ENCODE data around the gene NF1. TPM values are rescaled to one million over a fixed set of nuclear protein-coding genes. Genes with fewer than 3 reads are reported as not detected.

The NF1 gene
- total and polyA plus RNA-seq, 2 of the 13 experiments (the other 11 are each of a cell fraction or from before 2014, with no cell fraction given): 21.5 to 26.5 TPM

DNA sequence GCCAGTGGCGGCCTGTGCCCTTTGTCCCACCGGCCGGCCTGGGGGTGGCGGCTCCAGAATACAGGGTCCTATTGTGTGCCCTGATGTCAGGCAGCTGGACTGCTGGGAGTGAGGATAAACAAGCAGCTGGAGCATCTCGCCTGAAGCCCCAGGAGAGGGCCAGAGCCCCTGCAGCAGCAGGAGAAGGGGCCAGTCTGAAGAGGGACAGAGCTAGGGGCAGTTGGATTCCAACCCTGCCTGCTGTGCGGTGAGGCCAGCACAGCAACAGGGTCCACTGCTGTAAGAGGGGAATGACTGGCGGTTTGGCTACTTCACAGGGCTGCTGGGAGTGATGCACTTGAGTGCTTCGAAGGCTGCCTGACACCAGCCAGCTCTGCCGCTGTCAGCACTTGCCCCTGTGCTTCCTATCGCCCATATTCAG is 321.7 kb downstream of the NF1 start (continued):
- TF ChIP-seq, protein P1, sequence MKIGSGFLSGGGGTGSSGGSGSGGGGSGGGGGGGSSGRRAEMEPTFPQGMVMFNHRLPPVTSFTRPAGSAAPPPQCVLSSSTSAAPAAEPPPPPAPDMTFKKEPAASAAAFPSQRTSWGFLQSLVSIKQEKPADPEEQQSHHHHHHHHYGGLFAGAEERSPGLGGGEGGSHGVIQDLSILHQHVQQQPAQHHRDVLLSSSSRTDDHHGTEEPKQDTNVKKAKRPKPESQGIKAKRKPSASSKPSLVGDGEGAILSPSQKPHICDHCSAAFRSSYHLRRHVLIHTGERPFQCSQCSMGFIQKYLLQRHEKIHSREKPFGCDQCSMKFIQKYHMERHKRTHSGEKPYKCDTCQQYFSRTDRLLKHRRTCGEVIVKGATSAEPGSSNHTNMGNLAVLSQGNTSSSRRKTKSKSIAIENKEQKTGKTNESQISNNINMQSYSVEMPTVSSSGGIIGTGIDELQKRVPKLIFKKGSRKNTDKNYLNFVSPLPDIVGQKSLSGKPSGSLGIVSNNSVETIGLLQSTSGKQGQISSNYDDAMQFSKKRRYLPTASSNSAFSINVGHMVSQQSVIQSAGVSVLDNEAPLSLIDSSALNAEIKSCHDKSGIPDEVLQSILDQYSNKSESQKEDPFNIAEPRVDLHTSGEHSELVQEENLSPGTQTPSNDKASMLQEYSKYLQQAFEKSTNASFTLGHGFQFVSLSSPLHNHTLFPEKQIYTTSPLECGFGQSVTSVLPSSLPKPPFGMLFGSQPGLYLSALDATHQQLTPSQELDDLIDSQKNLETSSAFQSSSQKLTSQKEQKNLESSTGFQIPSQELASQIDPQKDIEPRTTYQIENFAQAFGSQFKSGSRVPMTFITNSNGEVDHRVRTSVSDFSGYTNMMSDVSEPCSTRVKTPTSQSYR (CRISPR knock-in tag; IDR thresholded peaks at IDR 0.05; ENCODE audit: borderline replicate concordance): peak; percentile 36; the same call in 1 of the 2 replicates
- TF ChIP-seq, protein P2, sequence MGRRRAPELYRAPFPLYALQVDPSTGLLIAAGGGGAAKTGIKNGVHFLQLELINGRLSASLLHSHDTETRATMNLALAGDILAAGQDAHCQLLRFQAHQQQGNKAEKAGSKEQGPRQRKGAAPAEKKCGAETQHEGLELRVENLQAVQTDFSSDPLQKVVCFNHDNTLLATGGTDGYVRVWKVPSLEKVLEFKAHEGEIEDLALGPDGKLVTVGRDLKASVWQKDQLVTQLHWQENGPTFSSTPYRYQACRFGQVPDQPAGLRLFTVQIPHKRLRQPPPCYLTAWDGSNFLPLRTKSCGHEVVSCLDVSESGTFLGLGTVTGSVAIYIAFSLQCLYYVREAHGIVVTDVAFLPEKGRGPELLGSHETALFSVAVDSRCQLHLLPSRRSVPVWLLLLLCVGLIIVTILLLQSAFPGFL (CRISPR knock-in tag; IDR thresholded peaks at IDR 0.05): no peak
- no peak for TF ChIP-seq MAFF (IDR thresholded peaks at IDR 0.05; ENCODE audit: low read depth, low read length)
- no peak for TF ChIP-seq DPF2 (CRISPR knock-in tag; IDR thresholded peaks at IDR 0.05; ENCODE audit: borderline replicate concordance, low read depth)
- peak; percentile 89 for TF ChIP-seq PHF21A (CRISPR knock-in tag; IDR thresholded peaks at IDR 0.05)
- TF ChIP-seq ZNF749 (CRISPR knock-in tag; IDR thresholded peaks at IDR 0.05; ENCODE audit: borderline replicate concordance): no peak
- TF ChIP-seq NCOA1 (CRISPR knock-in tag; IDR thresholded peaks at IDR 0.05): no peak
- no peak for TF ChIP-seq EZH2 (conservative IDR thresholded peaks at IDR 0.05; ENCODE audit: low read depth, low read length)
- no peak for TF ChIP-seq SP2 (CRISPR knock-in tag; IDR thresholded peaks at IDR 0.05)
- TF ChIP-seq, protein P3, sequence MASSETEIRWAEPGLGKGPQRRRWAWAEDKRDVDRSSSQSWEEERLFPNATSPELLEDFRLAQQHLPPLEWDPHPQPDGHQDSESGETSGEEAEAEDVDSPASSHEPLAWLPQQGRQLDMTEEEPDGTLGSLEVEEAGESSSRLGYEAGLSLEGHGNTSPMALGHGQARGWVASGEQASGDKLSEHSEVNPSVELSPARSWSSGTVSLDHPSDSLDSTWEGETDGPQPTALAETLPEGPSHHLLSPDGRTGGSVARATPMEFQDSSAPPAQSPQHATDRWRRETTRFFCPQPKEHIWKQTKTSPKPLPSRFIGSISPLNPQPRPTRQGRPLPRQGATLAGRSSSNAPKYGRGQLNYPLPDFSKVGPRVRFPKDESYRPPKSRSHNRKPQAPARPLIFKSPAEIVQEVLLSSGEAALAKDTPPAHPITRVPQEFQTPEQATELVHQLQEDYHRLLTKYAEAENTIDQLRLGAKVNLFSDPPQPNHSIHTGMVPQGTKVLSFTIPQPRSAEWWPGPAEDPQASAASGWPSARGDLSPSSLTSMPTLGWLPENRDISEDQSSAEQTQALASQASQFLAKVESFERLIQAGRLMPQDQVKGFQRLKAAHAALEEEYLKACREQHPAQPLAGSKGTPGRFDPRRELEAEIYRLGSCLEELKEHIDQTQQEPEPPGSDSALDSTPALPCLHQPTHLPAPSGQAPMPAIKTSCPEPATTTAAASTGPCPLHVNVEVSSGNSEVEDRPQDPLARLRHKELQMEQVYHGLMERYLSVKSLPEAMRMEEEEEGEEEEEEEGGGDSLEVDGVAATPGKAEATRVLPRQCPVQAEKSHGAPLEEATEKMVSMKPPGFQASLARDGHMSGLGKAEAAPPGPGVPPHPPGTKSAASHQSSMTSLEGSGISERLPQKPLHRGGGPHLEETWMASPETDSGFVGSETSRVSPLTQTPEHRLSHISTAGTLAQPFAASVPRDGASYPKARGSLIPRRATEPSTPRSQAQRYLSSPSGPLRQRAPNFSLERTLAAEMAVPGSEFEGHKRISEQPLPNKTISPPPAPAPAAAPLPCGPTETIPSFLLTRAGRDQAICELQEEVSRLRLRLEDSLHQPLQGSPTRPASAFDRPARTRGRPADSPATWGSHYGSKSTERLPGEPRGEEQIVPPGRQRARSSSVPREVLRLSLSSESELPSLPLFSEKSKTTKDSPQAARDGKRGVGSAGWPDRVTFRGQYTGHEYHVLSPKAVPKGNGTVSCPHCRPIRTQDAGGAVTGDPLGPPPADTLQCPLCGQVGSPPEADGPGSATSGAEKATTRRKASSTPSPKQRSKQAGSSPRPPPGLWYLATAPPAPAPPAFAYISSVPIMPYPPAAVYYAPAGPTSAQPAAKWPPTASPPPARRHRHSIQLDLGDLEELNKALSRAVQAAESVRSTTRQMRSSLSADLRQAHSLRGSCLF (CRISPR knock-in tag; IDR thresholded peaks at IDR 0.05; ENCODE audit: borderline replicate concordance): no peak
- TF ChIP-seq HNRNPK (IDR thresholded peaks at IDR 0.05; ENCODE audit: low read depth, low read length, poor library complexity, severe bottlenecking): no peak
- peak; percentile 38; the same call in 1 of the 2 replicates for TF ChIP-seq ZFX (CRISPR knock-in tag; IDR thresholded peaks at IDR 0.05; ENCODE audit: low read depth)
- TF ChIP-seq RBFOX2 (IDR thresholded peaks at IDR 0.05; ENCODE audit: low read depth, low read length): no peak
- peak in 1 of 2 experiments; percentile 28; a peak in 1 of 4 replicates for TF ChIP-seq KLF16 (CRISPR knock-in tag; IDR thresholded peaks at IDR 0.05)
- TF ChIP-seq, protein P4, sequence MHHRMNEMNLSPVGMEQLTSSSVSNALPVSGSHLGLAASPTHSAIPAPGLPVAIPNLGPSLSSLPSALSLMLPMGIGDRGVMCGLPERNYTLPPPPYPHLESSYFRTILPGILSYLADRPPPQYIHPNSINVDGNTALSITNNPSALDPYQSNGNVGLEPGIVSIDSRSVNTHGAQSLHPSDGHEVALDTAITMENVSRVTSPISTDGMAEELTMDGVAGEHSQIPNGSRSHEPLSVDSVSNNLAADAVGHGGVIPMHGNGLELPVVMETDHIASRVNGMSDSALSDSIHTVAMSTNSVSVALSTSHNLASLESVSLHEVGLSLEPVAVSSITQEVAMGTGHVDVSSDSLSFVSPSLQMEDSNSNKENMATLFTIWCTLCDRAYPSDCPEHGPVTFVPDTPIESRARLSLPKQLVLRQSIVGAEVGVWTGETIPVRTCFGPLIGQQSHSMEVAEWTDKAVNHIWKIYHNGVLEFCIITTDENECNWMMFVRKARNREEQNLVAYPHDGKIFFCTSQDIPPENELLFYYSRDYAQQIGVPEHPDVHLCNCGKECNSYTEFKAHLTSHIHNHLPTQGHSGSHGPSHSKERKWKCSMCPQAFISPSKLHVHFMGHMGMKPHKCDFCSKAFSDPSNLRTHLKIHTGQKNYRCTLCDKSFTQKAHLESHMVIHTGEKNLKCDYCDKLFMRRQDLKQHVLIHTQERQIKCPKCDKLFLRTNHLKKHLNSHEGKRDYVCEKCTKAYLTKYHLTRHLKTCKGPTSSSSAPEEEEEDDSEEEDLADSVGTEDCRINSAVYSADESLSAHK (CRISPR knock-in tag; IDR thresholded peaks at IDR 0.05; ENCODE audit: borderline replicate concordance): no peak
- no peak for TF ChIP-seq MED1 (CRISPR knock-in tag; IDR thresholded peaks at IDR 0.05)
- TF ChIP-seq CENPX (CRISPR knock-in tag; IDR thresholded peaks at IDR 0.05): no peak
- no peak for TF ChIP-seq SP4 (CRISPR knock-in tag; IDR thresholded peaks at IDR 0.05)
- TF ChIP-seq, protein P5, sequence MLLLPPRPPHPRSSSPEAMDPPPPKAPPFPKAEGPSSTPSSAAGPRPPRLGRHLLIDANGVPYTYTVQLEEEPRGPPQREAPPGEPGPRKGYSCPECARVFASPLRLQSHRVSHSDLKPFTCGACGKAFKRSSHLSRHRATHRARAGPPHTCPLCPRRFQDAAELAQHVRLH (CRISPR knock-in tag; IDR thresholded peaks at IDR 0.05; ENCODE audit: borderline replicate concordance, low read depth): no peak
